ENCODE results near the gene ANKRD29.

- TF ChIP-seq POLR2AphosphoS5 (IDR thresholded peaks at IDR 0.05; ENCODE audit: low read depth, low read length) (no peak), CTCF (IDR thresholded peaks at IDR 0.05) (no peak), USF2 (IDR thresholded peaks at IDR 0.05; ENCODE audit: borderline replicate concordance, low read depth, low read length) (no peak), MEF2A (IDR thresholded peaks at IDR 0.05; ENCODE audit: borderline replicate concordance, low read depth) (no peak), SIN3A (IDR thresholded peaks at IDR 0.05; ENCODE audit: borderline replicate concordance, low read depth, low read length) (no peak), CHD2 (IDR thresholded peaks at IDR 0.05; ENCODE audit: low read length, partially characterized antibody) (no peak), EZH2phosphoT487 (IDR thresholded peaks at IDR 0.05; ENCODE audit: borderline replicate concordance, low read depth) (no peak), RCOR1 (IDR thresholded peaks at IDR 0.05; ENCODE audit: low read length) (no peak), REST (IDR thresholded peaks at IDR 0.05; ENCODE audit: low read depth, low read length) (no peak), MXI1 (IDR thresholded peaks at IDR 0.05; ENCODE audit: low read depth, low read length) (no peak), RAD21 (IDR thresholded peaks at IDR 0.05; ENCODE audit: low read length) (no peak), TAF1 (IDR thresholded peaks at IDR 0.05; ENCODE audit: borderline replicate concordance, low read depth, low read length) (no peak)
These were observed 110.2 kb downstream of the ANKRD29 start for GRCh38 chr18:23552505-23552904.

Measured in SK-N-SH (cell line).